Thymus (tissue), 11 donors: ENCODE results near the gene DCTPP1. TPM values are rescaled to one million over a fixed set of nuclear protein-coding genes. Genes with fewer than 3 reads are reported as not detected.

ENCODE experiments used
- DNase-seq, 9 donors: peaks; one replicate each; pipeline ENCODE4 v3.0.0-alpha.2; 2013; ENCODE audit warnings: low spot score in 9 of 9, low read depth in 6 of 9, missing footprints in 1 of 9
- H3K27ac ChIP-seq, 2 donors: one replicate each; pipeline ENCODE4 v1.5.1; 2013; ENCODE audit warnings: control low read depth in 1 of 2, low read depth in 1 of 2, low read length in 1 of 2, mild to moderate bottlenecking in 1 of 2, moderate library complexity in 1 of 2
- H3K27me3 ChIP-seq, 2 donors: one replicate each; pipeline ENCODE4 v1.5.1; 2013; ENCODE audit warnings: low read length in 1 of 2; ENCODE audit not compliant: control insufficient read depth in 2 of 2, insufficient read depth in 1 of 2
- H3K36me3 ChIP-seq, 2 donors: one replicate each; pipeline ENCODE4 v1.5.1; 2013; ENCODE audit warnings: low read length in 1 of 2, mild to moderate bottlenecking in 1 of 2, moderate library complexity in 1 of 2; ENCODE audit not compliant: control insufficient read depth in 2 of 2, insufficient read depth in 2 of 2
- H3K4me1 ChIP-seq, 2 donors: one replicate each; pipeline ENCODE4 v1.5.1; 2013; ENCODE audit warnings: low read length in 2 of 2; ENCODE audit not compliant: control insufficient read depth in 2 of 2, insufficient read depth in 2 of 2
- H3K4me3 ChIP-seq, 2 donors: one replicate each; pipeline ENCODE4 v1.5.1; 2013; ENCODE audit warnings: low read length in 2 of 2, control low read depth in 1 of 2, mild to moderate bottlenecking in 1 of 2
- H3K9me3 ChIP-seq, 2 donors: one replicate each; pipeline ENCODE4 v1.5.1; 2013; ENCODE audit warnings: low read length in 1 of 2, mild to moderate bottlenecking in 1 of 2; ENCODE audit not compliant: control insufficient read depth in 2 of 2, insufficient read depth in 1 of 2
- WGBS: extraction: QIAGEN DNeasy Blood & Tissue Kit; methylation state at CpG from one replicate; pipeline ENCODE4 v1.1.7; 2013; 5-methylcytosine and 5-hydroxymethylcytosine counted together
- polyA plus RNA-seq: library from polyadenylated mRNA; stranded (reverse); fragments of 200-250 nt; gene quantifications from one replicate; pipeline ENCODE4 v1.2.3, GENCODE V29; 2013
- total RNA-seq: library from RNA; stranded (reverse); fragments of 120-200 nt; gene quantifications from one replicate; pipeline ENCODE4 v1.2.4, GENCODE V29; 2013
- donor health status: healthy.

The DCTPP1 gene
- total and polyA plus RNA-seq, 2 donors = 20.6 to 27.4 TPM

DNA sequence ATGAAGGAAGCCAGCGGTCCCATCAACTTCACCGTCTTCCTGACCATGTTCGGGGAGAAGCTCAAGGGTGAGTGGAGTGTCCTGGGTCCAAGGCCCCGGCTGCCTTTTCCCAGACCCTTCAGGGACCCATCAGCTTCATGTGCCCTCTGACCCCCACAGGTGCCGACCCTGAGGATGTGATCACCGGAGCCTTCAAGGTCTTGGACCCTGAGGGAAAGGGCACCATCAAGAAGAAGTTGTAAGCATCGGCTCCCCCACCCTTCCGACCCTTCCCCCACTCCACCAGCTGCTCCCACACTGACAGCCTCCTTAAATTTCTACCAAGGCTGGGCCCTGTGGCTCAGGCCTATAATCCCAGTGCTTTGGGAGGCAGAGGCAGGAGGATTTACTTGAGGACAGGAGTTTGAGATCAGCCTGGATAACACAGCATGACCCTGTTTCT, 53.3 kb downstream of the DCTPP1 start:
- no peaks in the 10 kb centered on the region for H3K27me3 ChIP-seq
- peaks cover 0 to 13% of the 10 kb centered on the region in 2 donors for H3K36me3 ChIP-seq
- peaks cover 2 to 3% of the 10 kb centered on the region in 2 donors for H3K9me3 ChIP-seq
- no peak for DNase-seq
- H3K27ac ChIP-seq = no peak overlapping the region
- H3K4me1 ChIP-seq = peaks cover 44 to 62% of the 10 kb centered on the region in 2 donors
- no peak overlapping the region for H3K4me3 ChIP-seq
- WGBS = 98% methylated on average over 8 of the region's 8 CpGs

DNA sequence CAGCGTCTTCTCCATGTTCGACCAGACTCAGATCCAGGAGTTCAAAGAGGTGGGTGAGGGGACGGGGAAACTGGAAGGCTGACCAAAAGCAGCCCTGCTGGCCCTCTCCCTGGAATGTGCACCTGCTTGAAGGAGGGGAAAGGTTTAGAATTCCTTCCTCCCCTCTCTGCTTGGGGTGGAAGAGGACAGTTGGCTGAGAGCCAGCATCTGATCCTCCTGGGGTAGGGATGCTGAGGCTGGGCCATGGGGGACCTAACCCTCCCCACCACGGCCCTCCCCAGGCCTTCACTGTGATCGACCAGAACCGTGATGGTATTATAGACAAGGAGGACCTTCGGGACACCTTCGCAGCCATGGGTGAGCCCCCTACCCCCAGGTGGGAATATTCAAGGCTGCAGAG, 54.0 kb downstream of the DCTPP1 start:
- WGBS = 96% methylated on average over 8 of the region's 8 CpGs
- Histone ChIP-seq H3K4me3 (no peak overlapping the region), H3K4me1 (peaks cover 44 to 62% of the 10 kb centered on the region in 2 donors), H3K27ac (no peak overlapping the region), H3K9me3 (peaks cover 2 to 3% of the 10 kb centered on the region in 2 donors), H3K36me3 (peaks cover 0 to 13% of the 10 kb centered on the region in 2 donors), H3K27me3 (no peaks in the 10 kb centered on the region)
- DNase-seq = no peak

DNA sequence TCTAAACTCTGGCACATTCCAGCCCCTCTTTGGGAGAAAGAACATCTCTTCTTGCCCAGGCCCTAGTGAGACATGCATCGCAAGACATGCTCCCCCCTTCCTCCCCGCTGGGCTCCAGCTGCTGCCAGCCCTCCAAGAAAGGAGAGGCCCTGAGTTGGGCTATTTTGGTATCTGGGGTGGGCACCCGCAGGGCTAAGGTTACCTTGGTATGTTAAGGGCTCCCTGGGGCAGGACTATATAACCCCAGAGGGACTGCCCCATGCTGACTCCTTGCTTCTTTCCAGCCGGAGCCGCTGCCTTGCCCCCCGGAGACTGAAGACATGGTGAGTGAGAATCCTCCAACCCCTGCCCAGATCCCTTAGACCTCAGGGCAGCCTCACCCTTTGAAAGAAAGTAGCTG, 55.3 kb downstream of the DCTPP1 start, which contains the start of gene MYL11:
Gene MYL11 (plus strand): TSS at position 265 of the 400 bp plus-strand sequence. CDS start 56 bp downstream, at position 321.
- 96% methylated on average over 6 of the region's 6 CpGs for WGBS
- Histone ChIP-seq H3K9me3 (peaks cover 2 to 3% of the 10 kb centered on the region in 2 donors), H3K27ac (no peak within 1 kb of the TSS), H3K4me3 (no peak within 1 kb of the TSS), H3K27me3 (no peaks in the 10 kb centered on the region), H3K36me3 (peaks cover 0 to 6% of the 10 kb centered on the region in 2 donors), H3K4me1 (peaks cover 31 to 51% of the 10 kb centered on the region in 2 donors)
- DNase-seq = no peak

Other genes with a start within 250 kb of the DCTPP1 start
- 312 TPM for gene CORO1A, start 246.4 kb downstream of the DCTPP1 start, total RNA-seq
- 554 TPM for gene CORO1A, start 246.4 kb downstream of the DCTPP1 start, polyA plus RNA-seq
- gene BOLA2B, start 236.4 kb downstream of the DCTPP1 start, total RNA-seq = 161 TPM
- gene BOLA2B, start 236.4 kb downstream of the DCTPP1 start, polyA plus RNA-seq = 131 TPM
- 32.6 TPM for gene SLX1A, start 236.2 kb downstream of the DCTPP1 start, total RNA-seq
- gene SLX1A, start 236.2 kb downstream of the DCTPP1 start, polyA plus RNA-seq = 48.8 TPM
- gene SULT1A3, start 230.8 kb downstream of the DCTPP1 start, total RNA-seq = 10.6 TPM
- gene SULT1A3, start 230.8 kb downstream of the DCTPP1 start, polyA plus RNA-seq = 122 TPM
- 0.66 TPM for gene NPIPB13, start 181.6 kb downstream of the DCTPP1 start, total RNA-seq
- 10.1 TPM for gene NPIPB13, start 181.6 kb downstream of the DCTPP1 start, polyA plus RNA-seq
- 49.5 TPM for gene CD2BP2, start 74.7 kb downstream of the DCTPP1 start, total RNA-seq
- gene CD2BP2, start 74.7 kb downstream of the DCTPP1 start, polyA plus RNA-seq = 48.0 TPM
- 12.1 TPM for gene TBC1D10B, start 59.5 kb downstream of the DCTPP1 start, total RNA-seq
- 25.0 TPM for gene TBC1D10B, start 59.5 kb downstream of the DCTPP1 start, polyA plus RNA-seq
- gene MYL11, start 55.2 kb downstream of the DCTPP1 start, total RNA-seq = 11.7 TPM
- 12.5 TPM for gene MYL11, start 55.2 kb downstream of the DCTPP1 start, polyA plus RNA-seq
- gene SEPTIN1, start 47.5 kb downstream of the DCTPP1 start, total RNA-seq = 173 TPM
- gene SEPTIN1, start 47.5 kb downstream of the DCTPP1 start, polyA plus RNA-seq = 337 TPM
- gene ZNF48, start 34.6 kb downstream of the DCTPP1 start, total RNA-seq = 12.9 TPM
- 5.9 TPM for gene ZNF48, start 34.6 kb downstream of the DCTPP1 start, polyA plus RNA-seq
- 4.1 TPM for gene ZNF771, start 22.4 kb downstream of the DCTPP1 start, total RNA-seq
- gene ZNF771, start 22.4 kb downstream of the DCTPP1 start, polyA plus RNA-seq = 3.7 TPM
- gene SEPHS2, start 15.8 kb upstream of the DCTPP1 start, total RNA-seq = 15.2 TPM
- 63.9 TPM for gene SEPHS2, start 15.8 kb upstream of the DCTPP1 start, polyA plus RNA-seq
- gene ITGAL, start 42.7 kb upstream of the DCTPP1 start, total RNA-seq = 48.6 TPM
- 51.3 TPM for gene ITGAL, start 42.7 kb upstream of the DCTPP1 start, polyA plus RNA-seq
- gene ZNF768, start 96.5 kb upstream of the DCTPP1 start, total RNA-seq = 10.5 TPM
- gene ZNF768, start 96.5 kb upstream of the DCTPP1 start, polyA plus RNA-seq = 20.4 TPM
- 7.3 TPM for gene ZNF747, start 104.8 kb upstream of the DCTPP1 start, total RNA-seq
- 9.8 TPM for gene ZNF747, start 104.8 kb upstream of the DCTPP1 start, polyA plus RNA-seq
- gene ZNF764, start 128.3 kb upstream of the DCTPP1 start, total RNA-seq = 5.7 TPM
- gene ZNF764, start 128.3 kb upstream of the DCTPP1 start, polyA plus RNA-seq = 8.3 TPM
- 17.5 TPM for gene ZNF688, start 141.7 kb upstream of the DCTPP1 start, total RNA-seq
- 38.1 TPM for gene ZNF688, start 141.7 kb upstream of the DCTPP1 start, polyA plus RNA-seq
- 5.0 TPM for gene ZNF785, start 155.7 kb upstream of the DCTPP1 start, total RNA-seq
- 7.8 TPM for gene ZNF785, start 155.7 kb upstream of the DCTPP1 start, polyA plus RNA-seq
- gene ZNF689, start 180.4 kb upstream of the DCTPP1 start, total RNA-seq = 7.3 TPM
- gene ZNF689, start 180.4 kb upstream of the DCTPP1 start, polyA plus RNA-seq = 4.3 TPM
- gene PRR14, start 220.9 kb upstream of the DCTPP1 start, total RNA-seq = 14.3 TPM
- 139 TPM for gene PRR14, start 220.9 kb upstream of the DCTPP1 start, polyA plus RNA-seq
- 19.0 TPM for gene FBRS, start 228.4 kb upstream of the DCTPP1 start, total RNA-seq
- gene FBRS, start 228.4 kb upstream of the DCTPP1 start, polyA plus RNA-seq = 60.8 TPM